HG03025 (cell line): ENCODE measurements around the gene NTM.

ENCODE experiments used
- ATAC-seq: cut with Tn5 transposase; IDR thresholded peaks from one replicate; pipeline ENCODE4 v1.9.1; 2021; ENCODE audit warnings: mild to moderate bottlenecking, moderate library complexity; ENCODE audit not compliant: unreplicated experiment, low FRiP score

The NTM gene

DNA sequence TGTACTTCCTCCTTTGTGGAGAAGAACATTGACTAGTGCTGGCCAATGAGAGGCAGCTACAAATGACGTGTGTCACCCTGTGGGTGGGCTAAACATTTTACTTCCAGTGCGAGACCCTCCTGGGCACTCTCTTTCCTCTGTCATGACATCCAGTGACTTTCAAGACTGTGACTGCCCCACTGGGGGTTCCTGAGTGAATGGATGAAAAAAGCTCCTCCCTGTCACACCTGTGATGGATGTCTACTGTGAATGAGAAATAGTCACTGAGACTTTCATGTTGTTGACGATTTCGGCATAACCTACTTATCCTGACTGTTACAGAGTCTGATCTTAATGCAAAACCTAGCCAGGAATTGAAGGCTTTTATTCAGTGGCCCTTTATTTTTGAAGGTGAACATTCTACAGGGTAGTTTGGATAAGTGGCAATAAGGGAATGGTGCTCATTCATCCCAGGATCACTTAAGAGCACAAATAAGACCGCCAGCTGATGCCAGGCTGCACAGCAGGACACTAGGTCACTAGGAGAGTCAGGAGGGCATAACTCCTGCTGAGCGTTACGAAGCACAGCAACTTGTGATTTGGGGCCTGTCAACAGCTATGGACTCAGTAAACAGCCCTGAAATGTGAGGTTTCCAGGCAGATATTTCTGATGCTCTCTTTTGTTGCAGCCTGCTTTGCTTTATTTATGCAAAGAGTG, 636.6 kb downstream of the NTM start:
- no peak for ATAC-seq

GRCh38 chr11:132008226-132008625, 637.8 kb downstream of the NTM start:
- ATAC-seq, result no peak

DNA sequence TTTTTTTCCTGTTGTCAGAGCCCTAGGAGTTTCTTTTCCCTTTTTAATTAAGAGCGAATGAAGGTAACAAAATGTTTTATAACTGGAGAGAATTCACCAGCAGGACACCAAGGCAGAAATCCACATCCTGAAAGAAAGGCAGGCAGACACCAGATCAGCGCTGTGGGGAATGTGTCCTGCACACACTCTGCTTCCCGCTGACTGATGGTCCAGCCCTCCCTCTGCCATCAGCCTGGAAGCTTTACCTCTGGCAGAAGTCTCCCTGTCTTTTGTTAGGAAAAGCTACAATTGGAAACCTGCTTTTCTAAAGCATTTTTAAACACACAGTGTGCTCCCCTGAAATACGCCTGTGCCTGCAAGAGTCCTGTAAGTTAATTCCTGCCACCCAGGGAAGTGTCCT, 638.5 kb downstream of the NTM start:
- ATAC-seq, result no peak

GRCh38 chr11:132020001-132020400, 649.6 kb downstream of the NTM start:
- no peak for ATAC-seq

- ATAC-seq, result no peak
Measured at GRCh38 chr11:132022285-132022684, 651.9 kb downstream of the NTM start.

GRCh38 chr11:132022733-132023478, 652.5 kb downstream of the NTM start:
- ATAC-seq, result no peak

- no peak for ATAC-seq
Measured at GRCh38 chr11:132024587-132025295, 654.3 kb downstream of the NTM start.

DNA sequence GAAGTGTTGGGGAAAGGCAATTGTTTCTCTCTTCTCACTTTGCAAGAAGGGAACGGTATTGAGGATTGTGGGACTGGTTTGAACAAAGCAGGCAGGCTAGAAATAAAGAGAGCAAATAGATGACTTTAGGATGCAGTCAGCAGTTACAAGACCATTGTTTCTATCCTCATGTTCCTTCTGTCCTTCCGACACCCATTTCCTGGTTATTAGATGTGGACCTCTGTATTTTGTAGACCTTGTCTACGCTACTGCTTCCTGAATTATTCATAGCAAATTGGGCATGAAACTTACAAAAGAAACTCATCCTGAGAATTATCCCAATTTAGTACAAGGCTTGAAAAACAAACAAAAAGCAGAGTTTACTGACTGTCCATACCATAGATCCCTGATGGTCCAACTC, 656.3 kb downstream of the NTM start:
- ATAC-seq, result no peak

DNA sequence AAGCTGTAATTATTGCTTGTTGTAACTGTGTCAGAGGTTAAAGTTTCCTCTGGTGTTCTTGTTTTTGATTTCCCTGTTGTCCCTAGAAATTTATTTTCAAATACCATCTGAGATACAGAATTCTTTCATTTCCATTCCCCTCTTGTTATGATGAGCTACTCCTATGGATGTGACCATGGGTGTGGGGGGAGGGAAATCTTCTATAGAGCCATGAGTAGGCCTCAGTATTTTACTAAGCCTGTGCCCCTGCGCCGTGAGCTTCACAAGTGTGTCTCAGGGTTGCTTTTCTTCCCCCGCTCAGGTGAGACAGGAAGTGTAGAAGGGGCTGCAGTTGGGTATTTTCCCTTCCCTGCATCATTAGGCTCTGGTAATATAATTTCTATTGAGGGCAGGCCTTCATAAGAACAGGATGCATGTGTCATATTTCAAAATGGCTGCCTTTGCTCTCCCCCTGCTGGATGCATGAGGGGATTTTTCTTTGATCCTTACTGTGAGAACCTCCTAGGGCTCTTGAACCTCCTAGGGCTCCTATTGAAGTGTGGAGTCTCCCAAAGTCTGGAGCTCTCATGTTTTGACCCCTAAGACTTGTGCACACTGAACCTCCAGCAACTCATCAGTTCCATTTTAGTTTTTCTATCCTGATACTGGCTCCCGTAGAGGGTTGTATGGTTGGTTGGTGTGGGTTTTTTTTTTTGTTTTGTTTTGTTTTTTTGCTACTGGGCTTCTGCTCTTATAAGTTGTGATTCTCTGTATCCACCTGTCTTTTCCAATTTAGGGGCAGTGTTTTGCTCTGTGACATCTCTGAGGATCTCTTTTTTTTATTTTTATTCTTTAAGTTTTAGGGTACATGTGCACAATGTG, 658.2 kb downstream of the NTM start:
- no peak for ATAC-seq

DNA sequence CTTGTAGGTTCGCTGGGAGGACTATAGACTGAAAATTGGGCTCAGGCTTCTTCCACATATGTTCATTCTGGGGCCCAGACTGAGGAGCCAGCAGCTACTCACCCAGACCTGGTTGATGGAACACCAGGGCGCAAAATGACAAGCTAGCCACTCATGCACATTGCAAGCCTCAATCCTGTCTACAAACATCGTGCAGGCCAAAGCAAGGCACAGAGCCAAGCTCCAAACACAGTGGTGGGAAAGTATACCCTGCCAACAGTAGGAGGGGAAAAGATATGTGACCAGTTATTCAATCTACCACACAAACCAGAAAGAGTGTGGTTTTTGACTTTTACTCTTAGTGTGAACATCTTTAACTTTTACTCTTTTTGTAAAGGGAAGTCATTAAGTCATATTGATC, 660.5 kb downstream of the NTM start:
- no peak for ATAC-seq

DNA sequence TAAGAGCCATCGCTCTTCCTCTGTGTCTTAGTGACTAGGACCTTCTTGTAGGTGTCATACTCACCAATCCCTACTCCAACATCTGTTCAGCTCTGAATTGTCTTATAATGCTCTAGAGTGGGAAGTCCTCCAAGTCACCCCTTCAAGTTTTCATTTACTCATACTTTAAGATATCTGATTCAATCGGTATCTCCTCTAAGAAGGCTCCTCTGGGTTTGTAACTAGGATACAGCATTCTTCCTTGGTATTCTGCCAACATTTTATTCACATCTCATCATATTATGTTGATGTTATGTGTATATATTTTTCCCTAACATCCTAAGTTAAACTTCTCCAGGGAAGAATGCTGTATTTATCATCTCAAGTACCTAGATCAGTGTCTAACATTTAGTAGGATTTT, 662.1 kb downstream of the NTM start:
- ATAC-seq, result no peak

GRCh38 chr11:132033051-132033450, 662.6 kb downstream of the NTM start:
- ATAC-seq, result no peak

GRCh38 chr11:132035228-132035627, 664.8 kb downstream of the NTM start:
- no peak for ATAC-seq

- no peak for ATAC-seq
Measured at GRCh38 chr11:132035766-132036165, 665.4 kb downstream of the NTM start.

- ATAC-seq, result no peak
Measured at GRCh38 chr11:132036220-132036619, 665.8 kb downstream of the NTM start.

DNA sequence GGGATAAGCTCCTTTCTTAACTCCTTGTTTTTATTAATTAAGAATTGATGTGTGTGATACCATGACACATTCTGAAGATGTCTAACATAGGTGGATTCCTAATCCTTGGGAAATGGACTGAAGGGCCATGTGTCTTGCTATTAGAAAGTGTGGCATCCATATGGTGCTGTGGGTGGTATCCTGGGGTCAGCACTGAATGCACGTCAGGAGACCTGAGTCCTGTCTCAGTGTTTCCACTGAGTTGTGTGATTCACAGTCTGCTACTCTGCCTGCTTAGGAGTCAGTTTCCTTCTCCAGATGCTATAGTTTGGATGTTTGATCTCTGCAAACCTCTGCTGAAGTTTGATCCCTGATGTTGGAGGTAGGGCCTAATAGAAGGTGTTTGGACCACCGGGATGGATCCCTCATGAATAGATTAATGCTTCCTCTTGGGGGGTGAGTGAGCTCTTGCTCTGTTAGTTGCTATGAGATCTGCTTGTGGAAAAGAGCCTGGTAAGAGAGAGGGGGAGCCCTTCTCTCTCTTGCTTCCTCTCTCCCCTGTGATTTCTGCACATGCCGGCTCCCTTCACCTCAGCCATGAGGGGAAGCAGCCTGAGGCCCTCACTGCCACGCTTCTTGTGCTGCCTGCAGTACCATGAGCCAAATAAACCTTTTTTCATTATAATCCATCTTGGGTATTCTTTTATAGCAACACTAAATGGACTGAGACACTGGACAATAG, 666.5 kb downstream of the NTM start:
- ATAC-seq, result no peak

GRCh38 chr11:132037467-132037862, 667.0 kb downstream of the NTM start:
- ATAC-seq, result no peak

- no peak for ATAC-seq
Measured at GRCh38 chr11:132037956-132038355, 667.5 kb downstream of the NTM start.

DNA sequence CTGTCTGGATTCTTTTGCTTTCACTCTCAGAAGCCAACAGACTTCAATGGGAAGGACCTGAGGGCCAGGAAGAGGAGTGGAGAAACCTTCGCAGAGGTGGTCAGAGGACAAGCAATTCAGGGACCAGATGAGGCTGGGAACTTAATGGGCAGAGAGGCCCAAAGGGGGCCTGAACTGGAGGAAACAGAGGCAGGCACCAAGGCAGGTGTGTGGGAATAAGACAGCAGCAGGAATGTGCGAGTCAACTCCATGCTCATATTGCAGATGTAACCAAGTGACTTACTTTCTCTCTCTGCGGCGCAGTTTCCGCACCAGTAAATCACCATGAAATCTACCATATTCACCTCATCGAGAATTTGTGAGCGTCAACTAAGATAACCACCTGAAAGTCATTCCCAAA, 669.1 kb downstream of the NTM start:
- no peak for ATAC-seq

DNA sequence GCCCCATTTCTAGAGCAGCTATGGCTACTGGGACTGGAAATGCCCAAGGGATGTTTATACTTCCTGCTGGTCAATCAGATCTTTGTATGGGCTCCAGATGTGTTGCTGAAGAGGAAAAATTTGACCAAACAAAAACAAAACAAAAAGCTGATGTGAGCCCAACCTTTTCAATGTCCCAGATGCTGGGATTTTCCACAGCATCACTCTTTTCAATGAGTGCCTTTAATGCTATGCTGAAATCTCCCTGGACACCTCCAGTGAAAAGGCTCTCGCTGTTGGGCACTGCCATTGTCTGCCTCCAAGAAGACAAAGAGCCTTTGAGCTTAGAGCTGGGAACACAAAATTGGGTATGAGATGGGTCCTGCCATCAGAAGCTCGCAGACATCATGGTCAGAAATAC, 671.9 kb downstream of the NTM start:
- no peak for ATAC-seq
